Measurements from ENCODE around the gene OPRPN.

- TF ChIP-seq SP1 (CRISPR knock-in tag; conservative IDR thresholded peaks at IDR 0.05) (no peak), ZNF121 (CRISPR knock-in tag; IDR thresholded peaks at IDR 0.05) (no peak), CREB1 (CRISPR knock-in tag; IDR thresholded peaks at IDR 0.05) (no peak), AFF4 (CRISPR knock-in tag; IDR thresholded peaks at IDR 0.05; ENCODE audit: borderline replicate concordance) (no peak), USF2 (CRISPR knock-in tag; IDR thresholded peaks at IDR 0.05) (no peak), CTCF (IDR thresholded peaks at IDR 0.05) (no peak), ZNF317 (CRISPR knock-in tag; IDR thresholded peaks at IDR 0.05; ENCODE audit: borderline replicate concordance, low read depth) (no peak), ZBTB43 (CRISPR knock-in tag; IDR thresholded peaks at IDR 0.05) (no peak), MAX (CRISPR knock-in tag; IDR thresholded peaks at IDR 0.05) (no peak), NR2C2 (CRISPR knock-in tag; IDR thresholded peaks at IDR 0.05) (no peak), RELA (CRISPR knock-in tag; IDR thresholded peaks at IDR 0.05; ENCODE audit: borderline replicate concordance) (no peak), ATF3 (CRISPR knock-in tag; conservative IDR thresholded peaks at IDR 0.05) (no peak)
Observed at GRCh38 chr4:70356185-70356584, 41.6 kb upstream of the OPRPN start.
